GM12801 (cell line): ENCODE results near the gene CTXND1.

Experiments
- CTCF ChIP-seq: IDR thresholded peaks from one replicate; pipeline ENCODE4 v1.5.1; 2011; ENCODE audit warnings: control low read depth; ENCODE audit not compliant: insufficient read length; ENCODE audit errors: extremely low read depth

The CTXND1 gene

DNA sequence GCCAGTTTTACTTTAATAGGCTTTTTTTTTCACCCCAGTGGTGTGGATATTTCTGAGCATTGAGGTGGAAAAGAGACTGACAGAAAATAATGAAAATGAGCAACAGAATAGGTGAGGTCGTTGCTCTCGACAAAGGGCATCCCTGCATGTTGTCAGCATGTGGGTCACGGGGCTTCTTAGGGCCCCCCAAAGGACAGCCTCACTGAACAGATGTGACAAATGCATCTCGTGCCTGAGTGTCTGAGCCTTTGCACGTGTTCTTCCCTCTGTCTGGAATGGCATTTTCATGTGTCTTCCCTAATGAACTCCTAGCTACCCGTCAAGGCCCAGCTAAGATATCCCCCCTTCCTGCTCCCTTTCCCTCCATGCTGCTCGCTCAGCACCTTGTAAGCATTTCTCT is 67.5 kb downstream of the CTXND1 start:
- no peak for TF ChIP-seq CTCF

GRCh38 chr15:80183886-80184285 is 68.1 kb downstream of the CTXND1 start:
- TF ChIP-seq CTCF = no peak

DNA sequence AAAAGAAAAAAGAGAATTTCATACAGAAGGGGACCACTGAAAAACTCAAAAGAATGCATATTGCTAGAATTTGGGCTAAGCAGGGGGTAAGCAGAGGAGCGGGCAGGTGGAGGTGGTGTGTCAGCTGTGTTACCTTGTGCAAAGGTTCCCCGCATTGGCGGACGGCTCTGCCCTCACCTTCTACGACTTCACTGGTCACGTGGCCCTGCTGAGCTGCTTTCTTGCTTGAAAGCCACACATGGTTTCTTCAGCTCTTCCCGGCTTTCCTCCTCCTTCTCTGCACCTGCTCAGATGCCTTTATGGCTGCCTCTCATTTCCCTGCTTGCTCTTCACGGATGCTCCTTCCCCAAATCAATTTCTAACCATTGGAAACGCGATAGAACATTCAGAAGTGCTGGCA is 68.7 kb downstream of the CTXND1 start:
- TF ChIP-seq CTCF = no peak

GRCh38 chr15:80182611-80183261 is 69.3 kb downstream of the CTXND1 start:
- TF ChIP-seq CTCF = no peak

DNA sequence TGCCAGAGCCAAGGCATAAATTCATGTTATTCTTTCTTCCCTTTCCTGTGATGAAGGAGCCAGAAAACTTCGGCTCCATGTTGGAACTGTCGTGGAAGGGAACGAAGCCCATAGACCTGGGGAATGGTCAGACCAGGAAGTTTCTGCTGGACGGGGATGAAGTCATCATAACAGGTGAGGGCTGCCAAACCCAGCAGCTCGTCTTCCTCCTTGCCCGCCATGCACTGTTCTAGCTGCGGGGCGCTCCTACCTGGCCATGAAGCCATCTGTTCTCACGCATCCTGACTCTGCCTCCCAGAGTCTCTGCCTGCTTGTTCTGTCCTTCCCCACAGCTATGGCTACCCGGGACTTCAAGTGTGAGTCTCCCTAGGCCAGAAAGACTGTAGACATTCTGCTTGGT is 71.0 kb downstream of the CTXND1 start:
- no peak for TF ChIP-seq CTCF

GRCh38 chr15:80180468-80180867 is 71.5 kb downstream of the CTXND1 start:
- no peak for TF ChIP-seq CTCF

- TF ChIP-seq CTCF = no peak
These were observed 72.1 kb downstream of the CTXND1 start for GRCh38 chr15:80179935-80180334.
